Prostate gland (tissue), 2 donors: ENCODE data around the gene NTNG2.

Experiments
- CTCF ChIP-seq, 4 experiments: fragments of 200-600 bp in 2 of 4; fragments of 450-650 bp in 2 of 4; sonication (generic) in 2 of 4; IDR thresholded peaks; 1 replicate in 3 of 4; 2 replicates in 1 of 4; pipeline ENCODE4 v1.5.1; 2016 to 2019; ENCODE audit warnings: antibody characterized with exemption in 4 of 4, mild to moderate bottlenecking in 2 of 4, moderate library complexity in 2 of 4
- POLR2A ChIP-seq: fragments of 450-650 bp; IDR thresholded peaks from one replicate; pipeline ENCODE4 v1.6.1; 2016; ENCODE audit warnings: antibody characterized with exemption, mild to moderate bottlenecking
- POLR2AphosphoS5 ChIP-seq: sonication (generic); formaldehyde crosslinking; IDR thresholded peaks from one replicate; pipeline ENCODE4 v1.6.1; 2017; ENCODE audit warnings: antibody characterized with exemption

GRCh38 chr9:132243156-132244074, 81.6 kb downstream of the NTNG2 start:
- TF ChIP-seq CTCF (IDR thresholded peaks at IDR 0.05) (no peak), POLR2AphosphoS5 (no peak), POLR2A (no peak)
